ENCODE data around the gene SAYSD1.

DNA sequence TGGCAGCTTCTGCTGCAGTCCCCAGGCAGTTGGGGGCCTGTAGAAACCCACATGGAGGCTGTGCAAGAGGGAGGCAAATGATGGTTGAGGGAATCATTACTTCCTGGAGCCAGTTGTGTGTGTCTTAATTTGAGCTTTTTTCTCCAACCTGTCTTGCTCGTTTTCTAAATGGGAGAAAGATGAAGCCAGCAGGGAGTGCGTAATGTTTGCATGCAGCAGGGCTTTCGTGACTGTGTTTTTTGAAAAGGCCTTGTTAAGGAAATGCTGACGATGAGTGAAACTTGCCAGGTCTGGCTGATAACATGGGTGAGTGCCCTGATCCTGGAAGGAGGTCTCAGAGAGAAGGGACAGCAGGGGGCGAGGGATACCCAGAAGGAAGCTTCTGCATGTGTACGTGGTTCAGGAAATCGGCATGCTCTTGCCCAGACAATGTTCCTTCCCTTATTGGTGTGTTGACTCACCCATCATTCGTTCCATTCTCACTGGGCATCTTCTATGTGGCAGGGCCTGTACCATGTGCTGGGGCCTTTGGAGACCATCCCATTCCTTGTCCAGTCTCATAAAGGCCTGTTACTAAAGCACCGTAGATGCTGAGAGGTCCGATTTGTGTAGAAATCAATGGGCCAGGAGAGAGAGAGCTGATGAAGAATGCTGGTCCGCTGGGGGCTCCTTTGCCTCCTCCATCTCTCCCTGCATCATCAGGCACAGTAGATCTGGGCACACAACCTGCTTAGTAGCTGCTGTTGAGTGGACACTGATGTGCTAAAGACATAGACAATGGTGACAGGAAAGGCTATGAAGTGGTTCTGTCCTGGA lies 39.0 kb downstream of the SAYSD1 start:
- no peak for TF ChIP-seq CTCF (IDR thresholded peaks at IDR 0.05; ENCODE audit: control extremely low read depth in 1 of 3, insufficient read depth in 1 of 3, low read depth in 1 of 3, low read length in 3 of 3)
- TF ChIP-seq USF2 (IDR thresholded peaks at IDR 0.05; ENCODE audit: low read length) = no peak
- no peak for TF ChIP-seq POLR2A (IDR thresholded peaks at IDR 0.05; ENCODE audit: control extremely low read depth in 1 of 2, low read depth in 2 of 2, low read length in 2 of 2)
- no peak for TF ChIP-seq CHD7 (IDR thresholded peaks at IDR 0.05; ENCODE audit: insufficient replicate concordance, low read length)

Measured in H1 (cell line).